Neutrophil (primary cell): ENCODE measurements around the gene KCNH5.

ENCODE experiments used
- H3K27ac ChIP-seq: fragments of 200-600 bp; sonication (generic); 2 replicates; pipeline ENCODE4 v1.5.1; 2016; ENCODE audit warnings: mild to moderate bottlenecking, moderate library complexity
- H3K27me3 ChIP-seq: fragments of 200-600 bp; sonication (generic); 2 replicates; pipeline ENCODE4 v1.6.0; 2016; ENCODE audit warnings: mild to moderate bottlenecking
- H3K36me3 ChIP-seq: fragments of 200-600 bp; sonication (generic); 2 replicates; pipeline ENCODE4 v1.5.1; 2017
- H3K4me1 ChIP-seq, 2 experiments: fragments of 200-600 bp in 1 of 2; sonication (generic) in 1 of 2; 1 replicate in 1 of 2; 2 replicates in 1 of 2; pipeline versions ENCODE4 v1.5.1 to v1.6.1; 2013 to 2016; ENCODE audit warnings: low read depth in 1 of 2, low read length in 1 of 2, mild to moderate bottlenecking in 1 of 2, moderate library complexity in 1 of 2; ENCODE audit not compliant: control insufficient read depth in 1 of 2, insufficient read depth in 1 of 2
- H3K4me3 ChIP-seq, 2 experiments: fragments of 200-600 bp in 1 of 2; sonication (generic) in 1 of 2; 1 replicate in 1 of 2; 2 replicates in 1 of 2; pipeline ENCODE4 v1.5.1; 2013 to 2016; ENCODE audit warnings: low read depth in 1 of 2, low read length in 1 of 2, mild to moderate bottlenecking in 1 of 2, moderate library complexity in 1 of 2
- H3K9me3 ChIP-seq: fragments of 200-600 bp; sonication (generic); 2 replicates; pipeline ENCODE4 v1.5.1; 2016
- CTCF ChIP-seq: fragments of 200-600 bp; sonication (generic); IDR thresholded peaks from 2 replicates; pipeline ENCODE4 v1.5.1; 2016; ENCODE audit warnings: antibody characterized with exemption

Gene KCNH5

GRCh38 chr14:62667421-62667914, 377.8 kb downstream of the KCNH5 start:
- H3K4me3 ChIP-seq, result no peak overlapping the region
- no peaks in the 10 kb centered on the region for H3K27me3 ChIP-seq
- H3K27ac ChIP-seq, result no peak overlapping the region
- no peak for TF ChIP-seq CTCF
- no peaks in the 10 kb centered on the region for H3K9me3 ChIP-seq
- H3K36me3 ChIP-seq, result no peaks in the 10 kb centered on the region
- H3K4me1 ChIP-seq, result no peaks in the 10 kb centered on the region

GRCh38 chr14:62665286-62665685, 380.0 kb downstream of the KCNH5 start:
- H3K36me3 ChIP-seq, result no peaks in the 10 kb centered on the region
- H3K4me3 ChIP-seq, result no peak overlapping the region
- H3K4me1 ChIP-seq, result no peaks in the 10 kb centered on the region
- TF ChIP-seq CTCF, result no peak
- H3K27me3 ChIP-seq, result no peaks in the 10 kb centered on the region
- H3K27ac ChIP-seq, result no peak overlapping the region
- no peaks in the 10 kb centered on the region for H3K9me3 ChIP-seq

GRCh38 chr14:62663456-62663821, 381.8 kb downstream of the KCNH5 start:
- Histone ChIP-seq H3K9me3 (no peaks in the 10 kb centered on the region), H3K36me3 (no peaks in the 10 kb centered on the region), H3K4me3 (no peak overlapping the region), H3K27ac (no peak overlapping the region), H3K4me1 (no peaks in the 10 kb centered on the region), H3K27me3 (no peaks in the 10 kb centered on the region)
- no peak for TF ChIP-seq CTCF

GRCh38 chr14:62662811-62663455, 382.3 kb downstream of the KCNH5 start:
- no peaks in the 10 kb centered on the region for H3K4me1 ChIP-seq
- H3K27me3 ChIP-seq, result no peaks in the 10 kb centered on the region
- no peak for TF ChIP-seq CTCF
- no peaks in the 10 kb centered on the region for H3K9me3 ChIP-seq
- no peaks in the 10 kb centered on the region for H3K36me3 ChIP-seq
- H3K27ac ChIP-seq, result no peak overlapping the region
- no peak overlapping the region for H3K4me3 ChIP-seq

- no peak overlapping the region for H3K27ac ChIP-seq
- no peaks in the 10 kb centered on the region for H3K9me3 ChIP-seq
- no peaks in the 10 kb centered on the region for H3K36me3 ChIP-seq
- no peak overlapping the region for H3K4me3 ChIP-seq
- no peaks in the 10 kb centered on the region for H3K27me3 ChIP-seq
- no peaks in the 10 kb centered on the region for H3K4me1 ChIP-seq
- no peak for TF ChIP-seq CTCF
Observed at GRCh38 chr14:62661818-62662217, 383.4 kb downstream of the KCNH5 start.

- Histone ChIP-seq H3K4me1 (no peaks in the 10 kb centered on the region), H3K36me3 (no peaks in the 10 kb centered on the region), H3K27me3 (no peaks in the 10 kb centered on the region), H3K9me3 (no peaks in the 10 kb centered on the region), H3K27ac (no peak overlapping the region), H3K4me3 (no peak overlapping the region)
- no peak for TF ChIP-seq CTCF
Observed at GRCh38 chr14:62658631-62659030, 386.6 kb downstream of the KCNH5 start.
